ENCODE measurements around the gene SLC9A2. TPM values are rescaled to one million over a fixed set of nuclear protein-coding genes. Genes with fewer than 3 reads are reported as not detected.
A peak's percentile ranks its signal among the peaks of the same experiment; 100 is the strongest.

SLC9A2 gene
- total and polyA plus RNA-seq, 2 donors (not counting 1 experiment from before 2014, with no cell fraction given) = not detected

GRCh38 chr2:102618452-102619413 is 620 bp upstream of the SLC9A2 start:
- DNase-seq = peak; percentile 5
- ATAC-seq (ENCODE audit: low read depth) = no peak
- WGBS (ENCODE audit: insufficient coverage) = 6% methylated on average over 56 of the region's 59 CpGs
- Mint-ChIP-seq H3K27me3 (peaks cover 59% of the 10 kb centered on the region), H3K4me3 (peak overlapping the region; percentile 46), H3K4me1 (peaks cover 9% of the 10 kb centered on the region), H3K9me3 (ENCODE audit: insufficient read depth) (no peaks in the 10 kb centered on the region), H3K27ac (no peak overlapping the region)
- TF ChIP-seq EZH2 (IDR thresholded peaks at IDR 0.05; ENCODE audit: borderline replicate concordance, insufficient read depth, low read depth, low read length, poor library complexity, severe bottlenecking) (no peak), CTCF (IDR thresholded peaks at IDR 0.05) (no peak)
- Histone ChIP-seq H2AFZ (ENCODE audit: insufficient read depth, low read depth, low read length, poor library complexity, severe bottlenecking) (no peak overlapping the region), H3K27ac (ENCODE audit: low read length in 2 of 2) (no peak overlapping the region), H4K20me1 (ENCODE audit: control insufficient read depth, insufficient read depth, low read length, poor library complexity, severe bottlenecking) (no peaks in the 10 kb centered on the region), H3K4me1 (ENCODE audit: control insufficient read depth in 2 of 2, insufficient read depth in 2 of 2, low read length in 2 of 2) (peaks cover 5 to 10% of the 10 kb centered on the region in 2 donors), H3K4me3 (ENCODE audit: control extremely low read depth in 1 of 5, extremely low read depth in 1 of 5, insufficient read depth in 1 of 5, low read depth in 2 of 5, low read length in 4 of 5) (peak overlapping the region in 1 of 5 experiments; percentile 3), H3K9me3 (ENCODE audit: control extremely low read depth in 1 of 3, control insufficient read depth in 2 of 3, insufficient read depth in 1 of 3, low read length in 2 of 3) (no peaks in the 10 kb centered on the region), H3K4me2 (replicated peaks; ENCODE audit: low read depth, low read length, poor library complexity, severe bottlenecking) (peak overlapping the region; percentile 55), H3K36me3 (replicated peaks in 1 of 2; ENCODE audit: control extremely low read depth in 1 of 2, control insufficient read depth in 1 of 2, extremely low read depth in 1 of 2, insufficient read depth in 2 of 2, low read length in 1 of 2) (no peaks in the 10 kb centered on the region), H3K27me3 (replicated peaks in 1 of 4; ENCODE audit: control extremely low read depth in 1 of 4, control insufficient read depth in 3 of 4, insufficient read depth in 4 of 4, low read length in 3 of 4) (peaks cover 0 to 41% (median 22%) of the 10 kb centered on the region in 4 experiments), H3K79me2 (ENCODE audit: control insufficient read depth, insufficient read depth, low read length) (no peaks in the 10 kb centered on the region), H3K9ac (ENCODE audit: low read length) (no peak overlapping the region)
- CTCF ChIA-PET = no interaction called here
- POLR2A ChIA-PET = no interaction called here
- intact Hi-C loops (cut with micrococcal nuclease) = no loop called here

GRCh38 chr2:102620332-102620731 is 979 bp downstream of the SLC9A2 start:
- no peak overlapping the region for H3K4me2 ChIP-seq (replicated peaks; ENCODE audit: low read depth, low read length, poor library complexity, severe bottlenecking)
- no peak overlapping the region for H3K4me3 Mint-ChIP-seq

More at GRCh38 chr2:102620332-102620731, 979 bp downstream of the SLC9A2 start:
- Histone ChIP-seq H3K27ac (ENCODE audit: low read length in 2 of 2) (no peak overlapping the region), H2AFZ (ENCODE audit: insufficient read depth, low read depth, low read length, poor library complexity, severe bottlenecking) (no peak overlapping the region), H3K4me3 (ENCODE audit: control extremely low read depth in 1 of 5, extremely low read depth in 1 of 5, insufficient read depth in 1 of 5, low read depth in 2 of 5, low read length in 4 of 5) (no peak overlapping the region), H3K9ac (ENCODE audit: low read length) (no peak overlapping the region), H3K79me2 (ENCODE audit: control insufficient read depth, insufficient read depth, low read length) (no peaks in the 10 kb centered on the region), H3K27me3 (replicated peaks in 1 of 4; ENCODE audit: control extremely low read depth in 1 of 4, control insufficient read depth in 3 of 4, insufficient read depth in 4 of 4, low read length in 3 of 4) (peaks cover 0 to 41% (median 22%) of the 10 kb centered on the region in 4 experiments), H3K9me3 (ENCODE audit: control extremely low read depth in 1 of 3, control insufficient read depth in 2 of 3, insufficient read depth in 1 of 3, low read length in 2 of 3) (no peaks in the 10 kb centered on the region), H3K4me1 (ENCODE audit: control insufficient read depth in 2 of 2, insufficient read depth in 2 of 2, low read length in 2 of 2) (peaks cover 5 to 10% of the 10 kb centered on the region in 2 donors), H4K20me1 (ENCODE audit: control insufficient read depth, insufficient read depth, low read length, poor library complexity, severe bottlenecking) (no peaks in the 10 kb centered on the region), H3K36me3 (replicated peaks in 1 of 2; ENCODE audit: control extremely low read depth in 1 of 2, control insufficient read depth in 1 of 2, extremely low read depth in 1 of 2, insufficient read depth in 2 of 2, low read length in 1 of 2) (no peaks in the 10 kb centered on the region)
- ATAC-seq (ENCODE audit: low read depth) (no peak), DNase-seq (no peak)
- H3K27ac Mint-ChIP-seq = no peak overlapping the region
- peaks cover 9% of the 10 kb centered on the region for H3K4me1 Mint-ChIP-seq
- no peaks in the 10 kb centered on the region for H3K9me3 Mint-ChIP-seq (ENCODE audit: insufficient read depth)
- no peak for TF ChIP-seq CTCF (IDR thresholded peaks at IDR 0.05)
- no peak for TF ChIP-seq EZH2 (IDR thresholded peaks at IDR 0.05; ENCODE audit: borderline replicate concordance, insufficient read depth, low read depth, low read length, poor library complexity, severe bottlenecking)
- CTCF ChIA-PET = no interaction called here
- intact Hi-C loops (cut with micrococcal nuclease) = no loop called here
- peaks cover 53% of the 10 kb centered on the region for H3K27me3 Mint-ChIP-seq
- POLR2A ChIA-PET = no interaction called here
- 59% methylated on average over 7 of the region's 11 CpGs for WGBS (ENCODE audit: insufficient coverage)

All from B cell (primary cell).